Smooth muscle cell (in vitro differentiated cells): ENCODE results near the gene TRERF1. TPM values are rescaled to one million over a fixed set of nuclear protein-coding genes. Genes with fewer than 3 reads are reported as not detected.

Experiments
- DNase-seq: peaks from one replicate; lab custom pipeline; 2025; ENCODE audit not compliant: unreplicated experiment; lab: John Stamatoyannopoulos, UW
- H2AFZ ChIP-seq: fragments of 200-600 bp; sonication (generic); 2 replicates; pipeline ENCODE4 v1.6.0; 2016; ENCODE audit warnings: antibody characterized with exemption, low read depth, mild to moderate bottlenecking
- H3F3A ChIP-seq: fragments of 200-600 bp; sonication (generic); 2 replicates; pipeline ENCODE4 v1.6.0; 2017; ENCODE audit warnings: antibody characterized with exemption, low read depth
- H3K27ac ChIP-seq: fragments of 200-600 bp; sonication (generic); 2 replicates; pipeline ENCODE4 v1.5.1; 2016; ENCODE audit warnings: low read depth, mild to moderate bottlenecking
- H3K27me3 ChIP-seq: fragments of 200-600 bp; sonication (generic); 2 replicates; pipeline ENCODE4 v1.6.1; 2016; ENCODE audit warnings: low read depth, mild to moderate bottlenecking
- H3K36me3 ChIP-seq: fragments of 200-600 bp; sonication (generic); 2 replicates; pipeline ENCODE4 v1.5.1; 2016; ENCODE audit warnings: low read depth
- H3K4me1 ChIP-seq: fragments of 200-600 bp; sonication (generic); 2 replicates; pipeline ENCODE4 v1.5.1; 2016; ENCODE audit warnings: low read depth
- H3K4me2 ChIP-seq: fragments of 200-600 bp; sonication (generic); 2 replicates; pipeline ENCODE4 v1.6.0; 2016; ENCODE audit warnings: mild to moderate bottlenecking
- H3K4me3 ChIP-seq: fragments of 200-600 bp; sonication (generic); 2 replicates; pipeline ENCODE4 v1.5.1; 2016; ENCODE audit warnings: mild to moderate bottlenecking
- H3K79me2 ChIP-seq: fragments of 200-600 bp; sonication (generic); 2 replicates; pipeline ENCODE4 v1.6.0; 2016; ENCODE audit warnings: low read depth, mild to moderate bottlenecking
- H3K9ac ChIP-seq: fragments of 200-600 bp; sonication (generic); 2 replicates; pipeline ENCODE4 v1.6.0; 2016; ENCODE audit warnings: low read depth
- H3K9me3 ChIP-seq: fragments of 200-600 bp; sonication (generic); replicated peaks from 2 replicates; pipeline ENCODE4 v1.5.1; 2016; ENCODE audit warnings: low read depth
- H4K20me1 ChIP-seq: fragments of 200-600 bp; sonication (generic); 2 replicates; pipeline ENCODE4 v1.6.0; 2016; ENCODE audit warnings: low read depth
- CTCF ChIP-seq: fragments of 200-600 bp; sonication (generic); IDR thresholded peaks from 2 replicates; pipeline ENCODE4 v1.5.1; 2017; ENCODE audit warnings: borderline replicate concordance, mild to moderate bottlenecking, antibody characterized with exemption; ENCODE audit not compliant: insufficient read depth, poor library complexity, severe bottlenecking
- WGBS: methylation state at CpG from one replicate; pipeline ENCODE4 v1.1.7; 2016; ENCODE audit warnings: low lambda C conversion rate; 5-methylcytosine and 5-hydroxymethylcytosine counted together
- polyA plus RNA-seq: library from polyadenylated mRNA; unstranded; fragments of >200 nt; fragmentation: Nextera tagmentation; extraction: Ambion mirVana; gene quantifications from 2 replicates; pipeline ENCODE4 v1.2.1, GENCODE V29; 2016
- total RNA-seq: library from RNA; depleted of rRNA; stranded (reverse); fragments of >200 nt; gene quantifications from 2 replicates; pipeline ENCODE4 v1.2.3, GENCODE V29; 2014

Gene TRERF1
- total and polyA plus RNA-seq, 2 experiments from 2014 or later, result 3.5 to 5.3 TPM

GRCh38 chr6:42355416-42355815, 96.3 kb downstream of the TRERF1 start:
- DNase-seq, result no peak

GRCh38 chr6:42354702-42355101, 97.0 kb downstream of the TRERF1 start:
- no peaks in the 10 kb centered on the region for H3K27me3 ChIP-seq
- H3K36me3 ChIP-seq, result no peaks in the 10 kb centered on the region
- no peak overlapping the region for H3K4me3 ChIP-seq
- H2AFZ ChIP-seq, result no peak overlapping the region
- H4K20me1 ChIP-seq, result no peaks in the 10 kb centered on the region
- no peaks in the 10 kb centered on the region for H3K4me1 ChIP-seq
- 55% methylated on average over 1 of the region's 1 CpG for WGBS
- DNase-seq, result no peak
- peak overlapping the region; percentile 7 for H3K4me2 ChIP-seq
- H3F3A ChIP-seq, result no peaks in the 10 kb centered on the region
- peak overlapping the region; percentile 42 for H3K27ac ChIP-seq
- H3K9ac ChIP-seq, result no peak overlapping the region
- H3K79me2 ChIP-seq, result no peaks in the 10 kb centered on the region
- TF ChIP-seq CTCF, result no peak
- no peaks in the 10 kb centered on the region for H3K9me3 ChIP-seq

More at GRCh38 chr6:42355416-42355815, 96.3 kb downstream of the TRERF1 start:
- no peak overlapping the region for H3K4me2 ChIP-seq
- H3K79me2 ChIP-seq, result no peaks in the 10 kb centered on the region
- H3K27me3 ChIP-seq, result no peaks in the 10 kb centered on the region
- H3F3A ChIP-seq, result no peaks in the 10 kb centered on the region
- H3K9ac ChIP-seq, result no peak overlapping the region
- peak overlapping the region; percentile 42 for H3K27ac ChIP-seq
- no peaks in the 10 kb centered on the region for H4K20me1 ChIP-seq
- no peaks in the 10 kb centered on the region for H3K9me3 ChIP-seq
- H2AFZ ChIP-seq, result no peak overlapping the region
- no peak overlapping the region for H3K4me3 ChIP-seq
- no peaks in the 10 kb centered on the region for H3K4me1 ChIP-seq
- TF ChIP-seq CTCF, result no peak
- no peaks in the 10 kb centered on the region for H3K36me3 ChIP-seq
- 81% methylated on average over 3 of the region's 3 CpGs for WGBS

- 93% methylated on average over 12 of the region's 12 CpGs for WGBS
- Histone ChIP-seq H4K20me1 (no peaks in the 10 kb centered on the region), H3K9ac (no peak overlapping the region), H3K79me2 (no peaks in the 10 kb centered on the region), H3K4me3 (no peak overlapping the region), H3K9me3 (no peaks in the 10 kb centered on the region), H3K27me3 (no peaks in the 10 kb centered on the region), H3F3A (no peaks in the 10 kb centered on the region), H3K4me1 (no peaks in the 10 kb centered on the region), H2AFZ (no peak overlapping the region), H3K27ac (no peak overlapping the region), H3K4me2 (no peak overlapping the region), H3K36me3 (no peaks in the 10 kb centered on the region)
- TF ChIP-seq CTCF, result no peak
- DNase-seq, result no peak
Observed at GRCh38 chr6:42352856-42353564, 98.7 kb downstream of the TRERF1 start.

- no peaks in the 10 kb centered on the region for H3K36me3 ChIP-seq
- no peak overlapping the region for H3K4me3 ChIP-seq
- 81% methylated on average over 3 of the region's 3 CpGs for WGBS
- peak overlapping the region; percentile 49 for H3K27ac ChIP-seq
- no peak for TF ChIP-seq CTCF
- H4K20me1 ChIP-seq, result no peaks in the 10 kb centered on the region
- DNase-seq, result no peak
- no peaks in the 10 kb centered on the region for H3F3A ChIP-seq
- no peaks in the 10 kb centered on the region for H3K4me1 ChIP-seq
- no peaks in the 10 kb centered on the region for H3K79me2 ChIP-seq
- H3K27me3 ChIP-seq, result no peaks in the 10 kb centered on the region
- no peaks in the 10 kb centered on the region for H3K9me3 ChIP-seq
- H3K9ac ChIP-seq, result no peak overlapping the region
- H2AFZ ChIP-seq, result no peak overlapping the region
- H3K4me2 ChIP-seq, result no peak overlapping the region
Observed at GRCh38 chr6:42350911-42351310, 100.8 kb downstream of the TRERF1 start.
